Measurements from ENCODE around the gene ZMYND8. TPM values are rescaled to one million over a fixed set of nuclear protein-coding genes. Genes with fewer than 3 reads are reported as not detected.

Gene ZMYND8
- total RNA-seq, 1 experiment from 2014 or later, result 50.7 TPM

DNA sequence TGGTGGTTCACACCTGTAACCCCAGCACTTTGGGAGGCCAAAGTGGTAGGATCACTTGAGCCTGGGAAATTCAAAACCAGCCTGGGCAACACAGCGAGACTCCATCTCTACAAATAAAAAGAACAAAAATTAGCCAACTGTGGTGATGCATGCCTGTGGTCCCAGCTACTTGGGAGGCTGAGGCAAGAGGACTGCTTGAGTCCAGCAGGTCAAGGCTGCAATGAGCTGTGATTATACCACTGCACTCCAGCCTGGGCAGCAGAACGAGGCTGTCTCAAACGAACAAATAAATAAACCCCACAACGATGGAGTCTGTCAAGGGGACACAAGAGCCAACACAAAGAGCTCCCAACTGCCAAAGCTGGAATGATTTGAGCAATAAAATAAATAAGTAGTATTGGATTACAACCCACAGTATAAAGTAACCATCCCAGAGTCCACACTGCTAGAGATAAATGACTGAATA is 13.5 kb downstream of the ZMYND8 start:
- intact Hi-C loops (cut with micrococcal nuclease; ENCODE audit: unreplicated experiment) (no loop called here), in situ Hi-C loops (cut with HindIII; ENCODE audit: low pct_unique_long_range_greater_than_20kb, low sequenced_read_pairs) (no loop called here)
- Histone ChIP-seq H3K9me3 (ENCODE audit: control insufficient read depth, insufficient read depth, low read depth, low read length) (no peaks in the 10 kb centered on the region), H3K36me3 (ENCODE audit: control insufficient read depth, insufficient read depth, low read length) (peaks cover 2% of the 10 kb centered on the region; the same call in 1 of the 2 replicates), H3K4me1 (ENCODE audit: control insufficient read depth, insufficient read depth, low read length) (peaks cover 57% of the 10 kb centered on the region), H3K4me3 (ENCODE audit: low read depth in 2 of 2, low read length in 2 of 2) (no peak overlapping the region), H3K27me3 (ENCODE audit: control insufficient read depth, insufficient read depth, low read length) (no peaks in the 10 kb centered on the region), H3K27ac (ENCODE audit: low read length) (peak overlapping the region; percentile 100)
- BruUV-seq (replicated peaks), result no TSS peak
- ATAC-seq (peak; percentile 33; the same call in 1 of the 2 replicates), DNase-seq (ENCODE audit: low read depth, low spot score) (no peak)
- TF ChIP-seq, protein P1, sequence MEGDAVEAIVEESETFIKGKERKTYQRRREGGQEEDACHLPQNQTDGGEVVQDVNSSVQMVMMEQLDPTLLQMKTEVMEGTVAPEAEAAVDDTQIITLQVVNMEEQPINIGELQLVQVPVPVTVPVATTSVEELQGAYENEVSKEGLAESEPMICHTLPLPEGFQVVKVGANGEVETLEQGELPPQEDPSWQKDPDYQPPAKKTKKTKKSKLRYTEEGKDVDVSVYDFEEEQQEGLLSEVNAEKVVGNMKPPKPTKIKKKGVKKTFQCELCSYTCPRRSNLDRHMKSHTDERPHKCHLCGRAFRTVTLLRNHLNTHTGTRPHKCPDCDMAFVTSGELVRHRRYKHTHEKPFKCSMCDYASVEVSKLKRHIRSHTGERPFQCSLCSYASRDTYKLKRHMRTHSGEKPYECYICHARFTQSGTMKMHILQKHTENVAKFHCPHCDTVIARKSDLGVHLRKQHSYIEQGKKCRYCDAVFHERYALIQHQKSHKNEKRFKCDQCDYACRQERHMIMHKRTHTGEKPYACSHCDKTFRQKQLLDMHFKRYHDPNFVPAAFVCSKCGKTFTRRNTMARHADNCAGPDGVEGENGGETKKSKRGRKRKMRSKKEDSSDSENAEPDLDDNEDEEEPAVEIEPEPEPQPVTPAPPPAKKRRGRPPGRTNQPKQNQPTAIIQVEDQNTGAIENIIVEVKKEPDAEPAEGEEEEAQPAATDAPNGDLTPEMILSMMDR (IDR thresholded peaks at IDR 0.05), result no peak
- TF ChIP-seq SIN3A (IDR thresholded peaks at IDR 0.05; ENCODE audit: borderline replicate concordance, insufficient read depth, low read depth, low read length), result no peak
- no peak for TF ChIP-seq REST (IDR thresholded peaks at IDR 0.05; ENCODE audit: insufficient read depth in 1 of 2, low read depth in 2 of 2, low read length in 1 of 2)
- TF ChIP-seq TCF7L2 (IDR thresholded peaks at IDR 0.05; ENCODE audit: low read depth, low read length), result no peak
- no peak for TF ChIP-seq POLR2AphosphoS5 (IDR thresholded peaks at IDR 0.05; ENCODE audit: low read depth, low read length)
- CTCF ChIA-PET, result interaction anchor here (0.7 kb wide), 2 partner anchors 19 to 443 kb away, joined by 3 read pairs; no protein-coding TSS in a partner anchor
- POLR2A ChIA-PET, result interaction anchor here (0.7 kb wide), 1 partner anchor 11 kb away, joined by 19 read pairs; no protein-coding TSS in a partner anchor

DNA sequence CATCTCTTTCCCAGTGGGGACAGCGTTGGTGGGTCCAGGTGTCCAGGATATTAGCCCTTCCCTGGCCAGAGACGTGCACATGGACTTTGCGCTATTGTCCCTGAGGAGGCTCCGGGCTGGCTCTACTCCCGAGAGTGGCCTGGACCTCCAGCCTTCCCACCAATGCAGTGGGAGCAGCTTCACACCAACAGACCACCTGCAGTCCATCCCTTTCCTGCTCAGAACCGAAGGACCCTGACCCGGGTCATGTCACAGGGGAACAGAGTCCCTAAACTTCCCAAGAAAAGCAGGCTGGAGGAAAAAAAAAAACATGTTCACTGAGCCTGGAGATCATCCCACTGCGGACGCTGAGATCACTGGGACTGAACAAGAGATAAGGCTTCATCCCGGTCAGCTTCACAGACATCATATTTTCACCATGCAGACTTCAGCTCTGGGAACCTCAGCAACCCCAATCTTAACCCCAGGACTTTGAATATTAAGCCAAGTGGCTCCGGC is 18.3 kb downstream of the ZMYND8 start:
- Histone ChIP-seq H3K27ac (ENCODE audit: low read length) (peak overlapping the region; percentile 99), H3K36me3 (ENCODE audit: control insufficient read depth, insufficient read depth, low read length) (no peaks in the 10 kb centered on the region), H3K4me1 (ENCODE audit: control insufficient read depth, insufficient read depth, low read length) (peaks cover 66% of the 10 kb centered on the region), H3K4me3 (ENCODE audit: low read depth in 2 of 2, low read length in 2 of 2) (no peak overlapping the region), H3K27me3 (ENCODE audit: control insufficient read depth, insufficient read depth, low read length) (no peaks in the 10 kb centered on the region), H3K9me3 (ENCODE audit: control insufficient read depth, insufficient read depth, low read depth, low read length) (no peaks in the 10 kb centered on the region)
- CTCF ChIA-PET, result no interaction called here
- no TSS peak for BruUV-seq (replicated peaks)
- in situ Hi-C loops (cut with HindIII; ENCODE audit: low pct_unique_long_range_greater_than_20kb, low sequenced_read_pairs), result no loop called here
- DNase-seq (ENCODE audit: low read depth, low spot score), result no peak
- TF ChIP-seq TCF7L2 (IDR thresholded peaks at IDR 0.05; ENCODE audit: low read depth, low read length) (no peak), POLR2AphosphoS5 (IDR thresholded peaks at IDR 0.05; ENCODE audit: low read depth, low read length) (no peak), SIN3A (IDR thresholded peaks at IDR 0.05; ENCODE audit: borderline replicate concordance, insufficient read depth, low read depth, low read length) (no peak)
- POLR2A ChIA-PET, result interaction anchor here (0.5 to 0.7 kb wide), 3 partner anchors 20 to 142 kb away, joined by 4 to 10 read pairs (median 6); no protein-coding TSS in a partner anchor
- ATAC-seq, result no peak
- intact Hi-C loops (cut with micrococcal nuclease; ENCODE audit: unreplicated experiment), result loop anchor here (10.0 kb wide), 1 partner anchor 63 kb away; no protein-coding TSS in a partner anchor

GRCh38 chr20:47337413-47337812 is 19.1 kb downstream of the ZMYND8 start:
- peaks cover 71% of the 10 kb centered on the region for H3K4me1 ChIP-seq (ENCODE audit: control insufficient read depth, insufficient read depth, low read length)
- no TSS peak for BruUV-seq (replicated peaks)
- in situ Hi-C loops (cut with HindIII; ENCODE audit: low pct_unique_long_range_greater_than_20kb, low sequenced_read_pairs) (no loop called here), intact Hi-C loops (cut with micrococcal nuclease; ENCODE audit: unreplicated experiment) (loop anchor here (10.0 kb wide), 1 partner anchor 63 kb away; no protein-coding TSS in a partner anchor)
- H3K36me3 ChIP-seq (ENCODE audit: control insufficient read depth, insufficient read depth, low read length), result no peaks in the 10 kb centered on the region
- ChIA-PET CTCF (no interaction called here), POLR2A (interaction anchor here (0.7 kb wide), 1 partner anchor 20 kb away, joined by 5 read pairs; no protein-coding TSS in a partner anchor)
- H3K9me3 ChIP-seq (ENCODE audit: control insufficient read depth, insufficient read depth, low read depth, low read length), result no peaks in the 10 kb centered on the region
- DNase-seq (ENCODE audit: low read depth, low spot score) (no peak), ATAC-seq (no peak)
- H3K27me3 ChIP-seq (ENCODE audit: control insufficient read depth, insufficient read depth, low read length), result no peaks in the 10 kb centered on the region
- TF ChIP-seq, protein P1 (IDR thresholded peaks at IDR 0.05), result no peak
- TF ChIP-seq REST (IDR thresholded peaks at IDR 0.05; ENCODE audit: insufficient read depth in 1 of 2, low read depth in 2 of 2, low read length in 1 of 2) (no peak), POLR2AphosphoS5 (IDR thresholded peaks at IDR 0.05; ENCODE audit: low read depth, low read length) (no peak), SIN3A (IDR thresholded peaks at IDR 0.05; ENCODE audit: borderline replicate concordance, insufficient read depth, low read depth, low read length) (no peak), TCF7L2 (IDR thresholded peaks at IDR 0.05; ENCODE audit: low read depth, low read length) (no peak)
- H3K4me3 ChIP-seq (ENCODE audit: low read depth in 2 of 2, low read length in 2 of 2), result no peak overlapping the region
- peak overlapping the region; percentile 99 for H3K27ac ChIP-seq (ENCODE audit: low read length)

Measured in Panc1 (cell line).